Small intestine (tissue), 7 donors: ENCODE measurements around the gene IGSF9. TPM values are rescaled to one million over a fixed set of nuclear protein-coding genes. Genes with fewer than 3 reads are reported as not detected.
A peak's percentile ranks its signal among the peaks of the same experiment; 100 is the strongest.

Experiments
- DNase-seq, 2 donors: peaks; one replicate each; pipeline versions ENCODE4 v3.0.0 to v3.0.0-alpha.2; 2013
- FAIRE-seq: peaks from 2 replicates; lab custom pipeline; 2012; peaks lifted over from hg19 to GRCh38; lab: Jason Lieb, UNC
- H3K27ac ChIP-seq, 3 donors: one replicate each; pipeline ENCODE4 v1.5.1; 2013; ENCODE audit warnings: low read length in 2 of 3, mild to moderate bottlenecking in 2 of 3, control low read depth in 1 of 3, inconsistent platforms in 1 of 3, low read depth in 1 of 3, moderate library complexity in 1 of 3
- H3K27me3 ChIP-seq, 3 donors: one replicate each; pipeline ENCODE4 v1.6.1; 2013; ENCODE audit warnings: low read length in 3 of 3, inconsistent platforms in 1 of 3; ENCODE audit not compliant: control insufficient read depth in 3 of 3, insufficient read depth in 3 of 3
- H3K36me3 ChIP-seq, 3 donors: one replicate each; pipeline ENCODE4 v1.6.1; 2013; ENCODE audit warnings: low read length in 3 of 3, inconsistent platforms in 1 of 3, low read depth in 1 of 3, mild to moderate bottlenecking in 1 of 3, moderate library complexity in 1 of 3; ENCODE audit not compliant: control insufficient read depth in 3 of 3, insufficient read depth in 2 of 3
- H3K4me1 ChIP-seq, 3 donors: one replicate each; pipeline ENCODE4 v1.6.1; 2013; ENCODE audit warnings: low read length in 2 of 3, inconsistent platforms in 1 of 3, low read depth in 1 of 3, mild to moderate bottlenecking in 1 of 3, moderate library complexity in 1 of 3; ENCODE audit not compliant: control insufficient read depth in 3 of 3, insufficient read depth in 2 of 3
- H3K4me3 ChIP-seq, 3 donors: one replicate each; pipeline ENCODE4 v1.5.1; 2013; ENCODE audit warnings: low read length in 3 of 3, control low read depth in 1 of 3, inconsistent platforms in 1 of 3, low read depth in 1 of 3, mild to moderate bottlenecking in 1 of 3, moderate library complexity in 1 of 3
- H3K9me3 ChIP-seq, 2 donors: one replicate each; pipeline ENCODE4 v1.6.1; 2013; ENCODE audit warnings: low read depth in 1 of 2, low read length in 1 of 2; ENCODE audit not compliant: control insufficient read depth in 2 of 2, insufficient read depth in 1 of 2
- WGBS, 3 donors: extraction: QIAGEN DNeasy Blood & Tissue Kit; methylation state at CpG; one replicate each; pipeline ENCODE4 v1.1.7; 2013; 5-methylcytosine and 5-hydroxymethylcytosine counted together
- polyA plus RNA-seq, 4 donors: library from polyadenylated mRNA; stranded (reverse) in 3 of 4; unstranded in 1 of 4; fragments of 200-250 nt in 3 of 4; fragments of 120-200 nt in 1 of 4; gene quantifications; one replicate each; pipeline versions ENCODE4 v1.2.1 to v1.2.3, GENCODE V29; 2013
- donor health status: healthy with polysubstance abuse.
- donor health status: control.
- donor health status: control.
- donor health status: Bipolar disorder and iron deficiency.
- donor health status: healthy.

The IGSF9 gene
- polyA plus RNA-seq, 4 donors = 3.1 to 84.2 (median 26.4) TPM

- Histone ChIP-seq H3K27ac (peak within 1 kb of the TSS; percentile 88 to 91 (median 90)), H3K9me3 (no peaks in the 10 kb centered on the region), H3K4me3 (peak within 1 kb of the TSS; percentile 68 to 95 (median 88)), H3K27me3 (no peaks in the 10 kb centered on the region), H3K36me3 (peaks cover 0 to 61% (median 0%) of the 10 kb centered on the region in 3 donors), H3K4me1 (peaks cover 8 to 57% (median 12%) of the 10 kb centered on the region in 3 donors)
- WGBS, 3 donors = 0 to 1% (median 1%) methylated on average over 58 of the region's 58 CpGs
- FAIRE-seq = no peak
- DNase-seq = peak; percentile 92 to 94
These were observed 20.4 kb downstream of the IGSF9 start, which contains the start of gene TAGLN2 for GRCh38 chr1:159924791-159925718. TAGLN2 (minus strand) TSS chr1:159925507; CDS start chr1:159920509, 4,998 bp downstream.

- H3K9me3 ChIP-seq = no peaks in the 10 kb centered on the region
- DNase-seq (peak; percentile 72 to 87), FAIRE-seq (no peak)
- peaks cover 0 to 61% (median 2%) of the 10 kb centered on the region in 3 donors for H3K36me3 ChIP-seq
- H3K27me3 ChIP-seq = no peaks in the 10 kb centered on the region
- peaks cover 8 to 64% (median 12%) of the 10 kb centered on the region in 3 donors for H3K4me1 ChIP-seq
- WGBS, 3 donors = 0 to 1% (median 1%) methylated on average over 24 to 31 of the region's 31 CpGs
- H3K4me3 ChIP-seq = peak overlapping the region; percentile 68 to 95 (median 88)
- peak overlapping the region; percentile 88 to 91 (median 90) for H3K27ac ChIP-seq
These were observed 21.2 kb downstream of the IGSF9 start for GRCh38 chr1:159924025-159924790.

GRCh38 chr1:159923203-159924024 lies 22.0 kb downstream of the IGSF9 start:
- peak overlapping the region; percentile 88 to 91 (median 90) for H3K27ac ChIP-seq
- FAIRE-seq = no peak
- no peaks in the 10 kb centered on the region for H3K27me3 ChIP-seq
- 1% methylated on average over 20 of the region's 20 CpGs for WGBS, 3 donors
- peaks cover 9 to 62% (median 12%) of the 10 kb centered on the region in 3 donors for H3K4me1 ChIP-seq
- peak overlapping the region; percentile 68 to 95 (median 88) for H3K4me3 ChIP-seq
- DNase-seq = peak; percentile 88 to 91
- no peaks in the 10 kb centered on the region for H3K9me3 ChIP-seq
- H3K36me3 ChIP-seq = peaks cover 0 to 61% (median 9%) of the 10 kb centered on the region in 3 donors

GRCh38 chr1:159922511-159923202 lies 22.8 kb downstream of the IGSF9 start:
- Histone ChIP-seq H3K9me3 (no peaks in the 10 kb centered on the region), H3K4me1 (peaks cover 9 to 61% (median 12%) of the 10 kb centered on the region in 3 donors), H3K27ac (peak overlapping the region; percentile 88 to 91 (median 90)), H3K4me3 (peak overlapping the region; percentile 16 to 95 (median 68)), H3K27me3 (no peaks in the 10 kb centered on the region), H3K36me3 (peaks cover 0 to 61% (median 10%) of the 10 kb centered on the region in 3 donors)
- FAIRE-seq = no peak
- DNase-seq = peak; percentile 45 to 70
- 26 to 35% (median 34%) methylated on average over 8 of the region's 8 CpGs for WGBS, 3 donors

GRCh38 chr1:159921700-159922504 lies 23.5 kb downstream of the IGSF9 start:
- peak overlapping the region; percentile 88 to 91 (median 90) for H3K27ac ChIP-seq

GRCh38 chr1:159921251-159921650 lies 24.2 kb downstream of the IGSF9 start:
- peaks cover 0 to 64% (median 10%) of the 10 kb centered on the region in 3 donors for H3K36me3 ChIP-seq
- H3K27ac ChIP-seq = peak overlapping the region in 1 of 3 donors; percentile 91
- no peaks in the 10 kb centered on the region for H3K9me3 ChIP-seq
- no peaks in the 10 kb centered on the region for H3K27me3 ChIP-seq
- no peak overlapping the region for H3K4me3 ChIP-seq
- peaks cover 12 to 62% (median 15%) of the 10 kb centered on the region in 3 donors for H3K4me1 ChIP-seq
- FAIRE-seq (no peak), DNase-seq (no peak)
- WGBS, 3 donors = 26 to 35% (median 27%) methylated on average over 1 of the region's 1 CpG

More at GRCh38 chr1:159921700-159922504, 23.5 kb downstream of the IGSF9 start:
- DNase-seq (no peak), FAIRE-seq (no peak)
- Histone ChIP-seq H3K36me3 (peaks cover 0 to 59% (median 10%) of the 10 kb centered on the region in 3 donors), H3K27me3 (no peaks in the 10 kb centered on the region), H3K4me3 (peak overlapping the region in 2 of 3 donors; percentile 68 to 95), H3K4me1 (peaks cover 9 to 58% (median 12%) of the 10 kb centered on the region in 3 donors), H3K9me3 (no peaks in the 10 kb centered on the region)
- WGBS, 3 donors = 38 to 67% (median 61%) methylated on average over 17 to 18 of the region's 18 CpGs
